ENCODE results near the gene GFRA3. TPM values are rescaled to one million over a fixed set of nuclear protein-coding genes. Genes with fewer than 3 reads are reported as not detected.

Gene GFRA3
- total RNA-seq, 1 donor from 2014 or later, result 0.82 TPM

GRCh38 chr5:138229387-138229786 is 45.0 kb downstream of the GFRA3 start:
- DNase-seq, result no peak
- peaks cover 17% of the 10 kb centered on the region for H3K9me3 ChIP-seq (replicated peaks)
- no peaks in the 10 kb centered on the region for H3K36me3 ChIP-seq
- H3K27me3 ChIP-seq (ENCODE audit: low read depth), result no peaks in the 10 kb centered on the region
- no peak overlapping the region for H3K27ac ChIP-seq (replicated peaks)
- TF ChIP-seq, protein P1, sequence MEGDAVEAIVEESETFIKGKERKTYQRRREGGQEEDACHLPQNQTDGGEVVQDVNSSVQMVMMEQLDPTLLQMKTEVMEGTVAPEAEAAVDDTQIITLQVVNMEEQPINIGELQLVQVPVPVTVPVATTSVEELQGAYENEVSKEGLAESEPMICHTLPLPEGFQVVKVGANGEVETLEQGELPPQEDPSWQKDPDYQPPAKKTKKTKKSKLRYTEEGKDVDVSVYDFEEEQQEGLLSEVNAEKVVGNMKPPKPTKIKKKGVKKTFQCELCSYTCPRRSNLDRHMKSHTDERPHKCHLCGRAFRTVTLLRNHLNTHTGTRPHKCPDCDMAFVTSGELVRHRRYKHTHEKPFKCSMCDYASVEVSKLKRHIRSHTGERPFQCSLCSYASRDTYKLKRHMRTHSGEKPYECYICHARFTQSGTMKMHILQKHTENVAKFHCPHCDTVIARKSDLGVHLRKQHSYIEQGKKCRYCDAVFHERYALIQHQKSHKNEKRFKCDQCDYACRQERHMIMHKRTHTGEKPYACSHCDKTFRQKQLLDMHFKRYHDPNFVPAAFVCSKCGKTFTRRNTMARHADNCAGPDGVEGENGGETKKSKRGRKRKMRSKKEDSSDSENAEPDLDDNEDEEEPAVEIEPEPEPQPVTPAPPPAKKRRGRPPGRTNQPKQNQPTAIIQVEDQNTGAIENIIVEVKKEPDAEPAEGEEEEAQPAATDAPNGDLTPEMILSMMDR (IDR thresholded peaks at IDR 0.05; ENCODE audit: borderline replicate concordance), result no peak
- intact Hi-C loops (cut with micrococcal nuclease), result no loop called here
- H3K4me1 ChIP-seq, result peaks cover 16% of the 10 kb centered on the region
- H3K4me3 ChIP-seq, result no peak overlapping the region

DNA sequence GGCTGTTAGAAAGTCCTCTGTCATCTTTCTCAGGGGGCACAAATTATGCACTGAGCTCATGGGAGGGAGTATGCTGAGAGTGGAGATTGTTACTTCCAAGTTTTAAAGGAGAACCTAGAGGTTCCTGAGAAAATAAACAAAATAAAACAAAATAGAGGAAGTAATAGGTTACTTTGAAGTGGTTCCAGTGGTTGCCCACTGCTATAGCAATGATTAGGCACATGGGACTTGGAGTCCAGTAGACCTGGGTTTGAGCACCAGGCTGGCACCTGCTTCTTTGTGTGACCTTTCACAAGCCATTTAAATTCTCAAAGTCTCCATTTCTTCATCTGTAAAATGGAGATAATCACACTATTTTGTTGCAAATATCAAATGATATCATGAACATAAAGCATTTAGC is 47.5 kb downstream of the GFRA3 start:
- Histone ChIP-seq H3K27me3 (ENCODE audit: low read depth) (no peaks in the 10 kb centered on the region), H3K4me1 (peaks cover 16% of the 10 kb centered on the region), H3K27ac (replicated peaks) (no peak overlapping the region), H3K36me3 (no peaks in the 10 kb centered on the region), H3K4me3 (no peak overlapping the region), H3K9me3 (replicated peaks) (peaks cover 17% of the 10 kb centered on the region)
- intact Hi-C loops (cut with micrococcal nuclease), result no loop called here
- DNase-seq, result no peak
- TF ChIP-seq, protein P1 (IDR thresholded peaks at IDR 0.05; ENCODE audit: borderline replicate concordance), result no peak

GRCh38 chr5:138224712-138225111 is 49.7 kb downstream of the GFRA3 start:
- Histone ChIP-seq H3K9me3 (replicated peaks) (peaks cover 17% of the 10 kb centered on the region), H3K4me3 (no peak overlapping the region), H3K27ac (replicated peaks) (no peak overlapping the region), H3K36me3 (no peaks in the 10 kb centered on the region), H3K27me3 (ENCODE audit: low read depth) (no peaks in the 10 kb centered on the region), H3K4me1 (peaks cover under 1% of the 10 kb centered on the region)
- TF ChIP-seq, protein P1 (IDR thresholded peaks at IDR 0.05; ENCODE audit: borderline replicate concordance), result no peak
- intact Hi-C loops (cut with micrococcal nuclease), result no loop called here
- DNase-seq, result no peak

- TF ChIP-seq, protein P1 (IDR thresholded peaks at IDR 0.05; ENCODE audit: borderline replicate concordance), result no peak
- H3K9me3 ChIP-seq (replicated peaks), result peaks cover 17% of the 10 kb centered on the region
Observed at GRCh38 chr5:138223532-138223931, 50.9 kb downstream of the GFRA3 start.

GRCh38 chr5:138216799-138217198 is 57.6 kb downstream of the GFRA3 start:
- intact Hi-C loops (cut with micrococcal nuclease), result no loop called here
- H3K4me1 ChIP-seq, result peaks cover 19% of the 10 kb centered on the region
- H3K27me3 ChIP-seq (ENCODE audit: low read depth), result no peaks in the 10 kb centered on the region
- TF ChIP-seq, protein P1 (IDR thresholded peaks at IDR 0.05; ENCODE audit: borderline replicate concordance), result no peak
- DNase-seq, result no peak
- H3K4me3 ChIP-seq, result no peak overlapping the region
- no peaks in the 10 kb centered on the region for H3K36me3 ChIP-seq
- H3K9me3 ChIP-seq (replicated peaks), result no peaks in the 10 kb centered on the region
- no peak overlapping the region for H3K27ac ChIP-seq (replicated peaks)

More at GRCh38 chr5:138223532-138223931, 50.9 kb downstream of the GFRA3 start:
- Histone ChIP-seq H3K27me3 (ENCODE audit: low read depth) (no peaks in the 10 kb centered on the region), H3K36me3 (no peaks in the 10 kb centered on the region), H3K27ac (replicated peaks) (no peak overlapping the region), H3K4me1 (no peaks in the 10 kb centered on the region), H3K4me3 (no peak overlapping the region)
- intact Hi-C loops (cut with micrococcal nuclease), result no loop called here
- no peak for DNase-seq
